Brain microvascular endothelial cell (primary cell): ENCODE data around the gene SHC3.

Experiments used
- DNase-seq: peaks from one replicate; pipeline ENCODE4 v3.0.0-alpha.2; 2020
- H3K27ac ChIP-seq: fragments of 250-450 bp; sonication (Bioruptor Pico); 2 replicates; pipeline ENCODE4 v1.5.1; 2020; ENCODE audit warnings: mild to moderate bottlenecking, moderate library complexity
- H3K27me3 ChIP-seq: fragments of 250-450 bp; sonication (Bioruptor Pico); replicated peaks from 2 replicates; pipeline ENCODE4 v1.5.1; 2020; ENCODE audit warnings: mild to moderate bottlenecking
- H3K36me3 ChIP-seq: fragments of 250-450 bp; sonication (Bioruptor Pico); replicated peaks from 2 replicates; pipeline ENCODE4 v1.5.1; 2020; ENCODE audit warnings: mild to moderate bottlenecking
- H3K4me3 ChIP-seq: 2 replicates; pipeline ENCODE4 v1.5.1; 2011; ENCODE audit warnings: low read depth, mild to moderate bottlenecking, control low read depth, low read length, moderate library complexity
- CTCF ChIP-seq: IDR thresholded peaks from 2 replicates; pipeline ENCODE4 v1.5.1; 2011; ENCODE audit warnings: low read depth, mild to moderate bottlenecking, moderate library complexity, low read length, control low read depth, inconsistent platforms; ENCODE audit errors: missing control alignments
- in situ Hi-C: cut with HindIII; loops from 2 replicates; pipeline ENCODE4 v1.10.0; 2017; ENCODE audit warnings: low sequenced_read_pairs, low pct_ligation_motif_present

Gene SHC3

GRCh38 chr9:89183146-89183545 is 4.5 kb upstream of the SHC3 start:
- Histone ChIP-seq H3K27me3 (no peaks in the 10 kb centered on the region), H3K27ac (no peak overlapping the region), H3K36me3 (no peaks in the 10 kb centered on the region), H3K4me3 (no peak overlapping the region)
- TF ChIP-seq CTCF = peak; percentile 32
- no peak for DNase-seq
- in situ Hi-C loops = no loop called here

GRCh38 chr9:89182369-89182768 is 3.8 kb upstream of the SHC3 start:
- no peak overlapping the region for H3K4me3 ChIP-seq
- no peak for TF ChIP-seq CTCF
- no peak for DNase-seq
- in situ Hi-C loops = no loop called here
- no peaks in the 10 kb centered on the region for H3K27me3 ChIP-seq
- no peaks in the 10 kb centered on the region for H3K36me3 ChIP-seq
- no peak overlapping the region for H3K27ac ChIP-seq

GRCh38 chr9:89179895-89180734 is 1.5 kb upstream of the SHC3 start:
- DNase-seq = peak; percentile 96
- in situ Hi-C loops = no loop called here
- H3K4me3 ChIP-seq = peak overlapping the region; percentile 52
- TF ChIP-seq CTCF = no peak
- H3K36me3 ChIP-seq = no peaks in the 10 kb centered on the region
- no peaks in the 10 kb centered on the region for H3K27me3 ChIP-seq
- H3K27ac ChIP-seq = peak overlapping the region; percentile 68

- peak overlapping the region; percentile 52 for H3K4me3 ChIP-seq
- H3K36me3 ChIP-seq = no peaks in the 10 kb centered on the region
- no peak for TF ChIP-seq CTCF
- no peak for DNase-seq
- peak overlapping the region; percentile 68 for H3K27ac ChIP-seq
- in situ Hi-C loops = no loop called here
- no peaks in the 10 kb centered on the region for H3K27me3 ChIP-seq
Measured at GRCh38 chr9:89179540-89179894, 899 bp upstream of the SHC3 start.

GRCh38 chr9:89178830-89179539 is 367 bp upstream of the SHC3 start:
- Histone ChIP-seq H3K27ac (peak overlapping the region; percentile 68), H3K27me3 (no peaks in the 10 kb centered on the region), H3K36me3 (no peaks in the 10 kb centered on the region), H3K4me3 (peak overlapping the region; percentile 83)
- in situ Hi-C loops = no loop called here
- no peak for DNase-seq
- TF ChIP-seq CTCF = no peak
